HG03460 (cell line): ENCODE data around the gene PDZRN3.

Experiments used
- ATAC-seq: cut with Tn5 transposase; IDR thresholded peaks from one replicate; pipeline ENCODE4 v1.9.1; 2021; ENCODE audit not compliant: unreplicated experiment

The PDZRN3 gene

DNA sequence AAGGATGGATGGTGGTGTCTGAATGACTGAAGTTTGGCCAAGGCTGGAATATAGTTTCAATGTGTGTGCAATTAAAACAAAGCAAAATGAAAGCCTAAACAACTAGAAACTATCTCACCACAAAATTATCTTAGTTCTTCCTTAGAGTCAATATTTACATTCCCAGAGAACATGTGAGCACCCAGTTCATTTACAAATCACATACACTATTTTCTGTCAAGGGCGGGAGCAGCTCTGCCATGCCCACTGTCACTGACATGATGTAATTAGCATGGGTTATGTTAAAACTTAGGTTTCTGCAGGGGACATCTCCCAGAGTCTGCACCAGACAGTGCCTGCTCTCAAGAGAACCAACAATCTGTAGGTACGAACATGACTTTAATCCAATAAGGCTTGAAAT is 65.0 kb downstream of the PDZRN3 start:
- ATAC-seq = no peak

- ATAC-seq = no peak
These were observed 66.0 kb downstream of the PDZRN3 start for GRCh38 chr3:73558727-73559075.

- no peak for ATAC-seq
These were observed 66.6 kb downstream of the PDZRN3 start for GRCh38 chr3:73557986-73558726.

DNA sequence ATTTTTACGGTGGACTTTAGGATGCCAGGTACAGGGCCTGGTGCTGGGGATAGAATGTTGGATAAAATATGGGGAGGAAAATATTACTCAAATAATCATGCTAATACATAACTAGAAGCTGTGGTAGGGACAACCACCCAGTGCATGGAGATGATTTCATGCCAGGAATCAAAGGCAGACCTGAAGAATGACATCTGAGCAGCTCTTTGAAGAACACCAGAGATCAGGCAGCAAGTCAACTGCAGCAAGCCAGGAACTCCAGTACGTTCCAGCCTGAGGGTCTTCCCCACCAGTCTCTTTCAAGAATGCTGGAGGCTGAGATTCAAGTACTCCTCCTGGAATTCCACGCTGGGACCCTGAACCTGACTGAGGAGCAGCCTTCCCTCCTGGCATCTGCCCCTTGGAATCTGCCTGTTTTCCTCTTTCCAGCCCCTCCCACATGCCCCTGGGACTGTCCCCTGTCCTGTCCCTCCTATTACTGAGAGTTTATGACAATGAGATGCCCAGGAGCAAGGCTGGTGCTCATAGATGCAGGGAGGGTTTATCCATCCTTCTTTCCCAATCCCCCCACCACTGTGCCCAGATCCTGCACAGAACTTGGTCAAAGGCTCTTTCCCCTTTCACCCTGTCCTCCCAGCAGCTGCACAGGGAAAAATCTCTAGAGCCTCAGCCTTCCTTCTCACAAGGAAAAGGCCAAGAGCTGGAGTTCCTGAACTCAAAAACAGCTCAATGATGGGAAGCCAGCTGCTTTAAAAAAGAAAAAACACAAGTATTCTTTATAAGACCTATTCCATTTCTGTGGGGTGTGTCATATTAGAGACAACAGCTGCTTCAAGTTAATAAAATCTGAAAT is 68.0 kb downstream of the PDZRN3 start:
- ATAC-seq = no peak

DNA sequence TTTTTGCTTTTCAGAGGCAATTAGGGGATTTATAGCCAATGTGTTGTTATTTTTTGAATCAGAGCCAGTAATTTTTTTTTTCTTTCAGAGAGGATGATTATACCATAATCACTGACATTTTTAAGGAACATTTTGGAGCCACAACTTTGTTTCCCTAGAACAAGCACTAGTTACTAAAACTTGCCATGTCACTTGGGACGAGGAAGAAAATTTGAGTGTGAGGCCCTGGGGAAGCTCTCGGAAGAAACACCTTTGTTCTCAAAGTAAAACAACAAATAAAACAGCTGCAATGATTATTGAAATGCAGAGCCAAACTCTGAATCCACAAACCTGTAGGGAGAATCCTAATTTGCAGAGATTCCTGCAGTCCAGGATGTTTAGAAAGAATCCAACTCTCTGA is 69.7 kb downstream of the PDZRN3 start:
- no peak for ATAC-seq

GRCh38 chr3:73552700-73553099 is 72.0 kb downstream of the PDZRN3 start:
- no peak for ATAC-seq

- no peak for ATAC-seq
These were observed 74.7 kb downstream of the PDZRN3 start for GRCh38 chr3:73550032-73550431.

GRCh38 chr3:73549051-73549600 is 75.6 kb downstream of the PDZRN3 start:
- ATAC-seq = no peak

DNA sequence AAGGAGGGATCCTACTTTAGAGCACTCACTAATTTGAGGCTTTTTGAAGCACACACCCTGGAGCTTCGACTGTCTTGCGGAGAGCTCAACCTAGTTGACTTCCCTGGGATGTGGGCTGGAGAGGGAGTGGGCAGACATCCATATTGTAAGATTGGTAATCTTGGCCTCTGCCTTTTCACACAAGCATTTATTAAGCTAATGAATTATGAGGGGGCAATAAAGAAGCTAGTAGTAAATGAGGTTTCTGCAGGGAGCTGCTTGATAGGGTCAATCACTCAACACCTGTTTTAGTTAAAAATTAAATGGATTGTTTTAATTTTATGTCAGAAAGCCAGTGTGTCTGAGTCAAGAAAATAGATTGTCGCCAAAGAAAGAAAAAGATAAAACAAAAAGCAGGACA is 76.3 kb downstream of the PDZRN3 start:
- no peak for ATAC-seq

DNA sequence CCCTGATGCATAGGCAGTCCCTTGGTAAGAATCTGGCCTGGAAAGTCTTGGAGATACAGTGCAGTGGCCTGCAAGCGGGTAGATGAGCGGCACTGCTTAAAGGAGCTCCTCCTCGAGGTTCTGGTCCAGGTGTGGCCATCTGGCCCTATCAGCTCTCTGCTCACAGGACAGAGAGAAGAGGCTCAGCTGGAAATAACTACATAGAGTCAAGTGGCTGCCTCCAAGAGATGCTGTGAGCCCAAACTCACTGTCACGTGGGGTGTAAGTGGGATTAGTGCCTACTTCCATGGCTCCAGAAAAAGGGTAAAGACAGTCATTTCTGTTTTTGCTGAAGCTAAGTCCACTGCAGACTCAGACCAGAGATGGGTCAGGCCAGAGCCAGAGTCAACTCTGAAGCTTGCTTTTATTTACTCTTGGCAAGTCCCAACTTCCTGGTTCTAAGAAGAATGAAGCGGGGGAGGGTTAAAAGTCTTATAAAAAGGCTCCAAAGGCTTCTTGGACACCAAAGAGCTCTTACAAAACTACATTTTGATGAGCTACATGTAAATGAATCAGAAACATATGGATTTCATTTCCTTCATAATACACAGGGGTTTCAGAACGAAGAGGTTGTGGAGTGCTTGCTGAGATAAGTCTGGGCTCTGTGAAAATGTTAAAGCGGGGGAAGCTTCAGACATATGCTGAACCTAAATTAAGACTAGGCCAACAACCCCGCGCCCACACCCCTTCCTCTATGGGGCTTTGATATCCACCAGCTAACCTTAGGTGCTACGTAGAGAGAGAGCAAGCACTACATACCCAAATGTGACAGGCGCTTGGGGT is 77.1 kb downstream of the PDZRN3 start:
- ATAC-seq = no peak

GRCh38 chr3:73546961-73547360 is 77.8 kb downstream of the PDZRN3 start:
- ATAC-seq = no peak

GRCh38 chr3:73543412-73543811 is 81.3 kb downstream of the PDZRN3 start:
- no peak for ATAC-seq

DNA sequence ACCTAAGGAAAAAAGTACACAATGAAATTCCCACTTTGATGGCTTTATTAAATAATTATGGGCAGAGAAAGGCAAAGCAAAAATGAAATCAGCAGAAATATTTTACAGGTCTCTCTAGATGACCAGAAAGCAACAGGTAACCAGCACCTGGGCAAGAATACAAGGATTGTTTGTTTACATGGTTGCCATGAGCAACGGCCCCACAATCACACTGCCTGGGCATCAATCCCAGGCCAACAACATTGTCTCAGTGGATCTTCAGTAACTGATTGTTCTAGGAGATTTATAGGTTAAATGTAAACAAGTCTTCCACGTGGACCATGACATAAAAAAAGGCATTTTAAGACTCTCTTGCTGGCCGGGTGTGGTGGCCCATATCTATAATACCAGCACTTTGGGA is 82.6 kb downstream of the PDZRN3 start:
- ATAC-seq = no peak

DNA sequence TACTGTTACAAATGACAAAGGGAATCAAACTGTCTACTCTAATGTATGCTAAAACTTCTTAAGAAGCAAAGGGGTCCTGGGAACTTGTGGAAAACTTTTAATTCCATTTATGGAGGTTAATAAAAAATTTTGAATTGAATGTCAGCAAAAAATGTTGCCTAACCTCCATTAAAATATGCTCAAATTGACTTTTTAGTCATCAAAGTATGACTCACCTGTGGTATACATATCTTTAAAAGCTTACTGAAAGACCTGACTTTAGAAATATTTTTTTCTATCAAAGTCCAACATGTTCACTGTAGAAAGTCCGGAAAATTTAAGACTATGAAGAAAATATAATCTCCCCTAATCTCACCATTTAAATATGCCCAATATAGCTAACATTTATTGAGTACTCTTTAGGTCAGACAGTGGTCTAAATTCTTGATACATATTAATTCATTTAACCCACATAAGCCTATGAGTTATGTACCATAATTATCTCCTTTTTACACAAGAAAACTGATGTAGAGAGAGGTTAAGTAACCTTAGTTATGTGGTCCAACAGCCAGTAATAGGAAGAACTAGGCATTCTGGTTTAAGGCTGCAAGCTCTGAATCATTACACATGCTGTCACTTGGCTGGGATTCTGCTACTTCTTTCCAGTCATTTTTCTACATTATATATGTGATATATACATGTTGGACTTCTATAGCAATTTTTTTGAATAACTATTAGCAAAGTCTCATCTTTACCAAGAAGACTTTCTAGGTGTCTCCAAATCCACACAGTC is 83.6 kb downstream of the PDZRN3 start:
- ATAC-seq = no peak

GRCh38 chr3:73538486-73538885 is 86.3 kb downstream of the PDZRN3 start:
- ATAC-seq = no peak

DNA sequence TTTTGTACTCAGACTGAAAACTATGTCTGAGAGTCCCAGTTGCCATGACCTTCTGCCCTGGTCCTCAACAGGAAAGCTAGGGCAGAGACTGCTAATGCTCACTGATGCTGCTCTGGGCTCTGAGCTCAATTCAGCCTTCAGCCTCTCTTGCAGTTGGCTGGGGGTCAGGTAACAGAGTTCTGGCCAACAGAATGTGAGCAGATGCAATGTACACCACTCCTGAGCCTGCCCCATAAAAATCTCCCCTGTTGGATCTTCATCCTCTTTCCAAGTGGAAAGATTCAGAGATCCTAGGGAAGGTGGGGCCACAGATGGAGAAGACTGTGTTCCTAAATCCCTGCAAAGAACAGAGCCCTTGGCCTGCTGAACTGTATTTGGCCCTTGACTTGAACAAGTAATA is 87.8 kb downstream of the PDZRN3 start:
- no peak for ATAC-seq

GRCh38 chr3:73536336-73536895 is 88.3 kb downstream of the PDZRN3 start:
- no peak for ATAC-seq

- ATAC-seq = no peak
These were observed 88.8 kb downstream of the PDZRN3 start for GRCh38 chr3:73535931-73536330.

DNA sequence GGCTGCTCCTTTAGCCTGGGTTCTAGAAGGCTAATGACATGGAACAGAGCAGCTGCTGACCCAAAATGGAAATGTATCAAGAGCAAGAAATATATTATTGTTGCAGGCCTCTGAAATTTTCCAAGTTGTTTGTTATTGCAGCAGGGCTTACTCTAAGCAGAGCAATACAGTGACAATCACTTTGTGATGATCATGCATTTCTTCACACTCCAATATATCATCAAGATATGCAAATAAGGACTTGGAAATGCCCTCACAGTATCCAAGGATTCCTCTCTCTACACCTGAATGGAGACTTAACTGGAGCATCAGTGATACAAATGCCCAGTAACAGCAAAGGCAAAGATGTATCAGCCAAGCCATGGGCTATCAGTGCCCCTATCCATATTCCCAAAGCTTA is 89.6 kb downstream of the PDZRN3 start:
- ATAC-seq = no peak

GRCh38 chr3:73530022-73530396 is 94.7 kb downstream of the PDZRN3 start:
- ATAC-seq = no peak
